Right lobe of liver (tissue), 4 donors: ENCODE measurements around the gene RASAL1.

Source experiments
- CTCF ChIP-seq, 4 donors: fragments of 200-600 bp in 3 of 4; fragments of 450-650 bp in 1 of 4; IDR thresholded peaks; one replicate each; pipeline versions ENCODE4 v1.5.1 to v1.8.0; 2016 to 2022; ENCODE audit warnings: antibody characterized with exemption in 4 of 4, mild to moderate bottlenecking in 2 of 4
- POLR2A ChIP-seq: fragments of 450-650 bp; IDR thresholded peaks from one replicate; pipeline ENCODE4 v1.6.1; 2017; ENCODE audit warnings: antibody characterized with exemption, mild to moderate bottlenecking
- donor health status: DM: no; HTN: no; CAD: no.
- donor health status: DM: no; HTN: no; CAD: no.
- donor health status: DM: no; HTN: yes; CAD: no.

GRCh38 chr12:113083863-113084435, 51.6 kb downstream of the RASAL1 start:
- TF ChIP-seq CTCF (IDR thresholded peaks at IDR 0.05) (no peak), POLR2A (no peak)
